ENCODE measurements around the gene LSM14B.
"Not testable (repeated sequence)": the region's sequence is repeated elsewhere in the genome, so short reads cannot be mapped to it uniquely, and the experiment has no call there.

The LSM14B gene

DNA sequence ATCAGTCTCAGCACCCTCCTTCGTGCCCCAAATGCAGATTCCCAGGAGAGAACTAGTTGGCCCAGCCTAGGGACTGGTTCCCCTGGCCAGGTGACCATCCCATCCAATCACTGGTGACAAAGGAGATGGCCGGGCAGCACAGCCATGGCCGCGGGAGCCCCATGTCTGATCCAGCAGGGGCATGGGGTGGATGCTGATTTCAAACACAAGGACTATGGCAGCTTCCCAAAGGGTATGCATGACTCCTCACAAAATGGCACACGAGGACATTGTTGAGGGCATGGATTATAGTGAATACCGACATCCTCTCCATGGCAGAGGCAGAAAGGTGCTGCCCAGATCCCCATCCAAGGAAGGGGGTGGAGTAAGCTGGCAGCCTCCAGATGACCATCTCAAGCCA is 9.9 kb upstream of the LSM14B start:
- no peak for DNase-seq (ENCODE audit: low read depth)

DNA sequence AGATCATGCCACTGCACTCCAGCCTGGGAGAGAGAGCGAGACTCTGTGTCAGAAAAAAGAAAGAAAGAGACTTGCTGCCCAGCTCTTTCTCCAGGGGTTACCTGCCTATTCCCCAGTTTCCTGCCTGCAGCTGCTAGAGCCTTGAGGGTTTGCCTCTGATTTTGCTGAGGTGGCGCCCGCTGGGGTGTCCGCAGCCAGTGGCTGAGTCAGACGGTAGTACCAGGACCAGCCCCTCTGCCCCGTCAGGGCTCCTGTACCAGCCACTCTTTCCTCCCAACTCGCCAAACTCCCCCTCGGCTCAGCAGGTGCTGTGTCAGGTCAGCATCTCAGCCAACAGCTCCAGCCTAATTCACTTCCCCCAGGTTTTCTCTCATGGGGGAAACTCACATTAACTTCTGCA is 7.4 kb upstream of the LSM14B start:
- no peak for DNase-seq (ENCODE audit: low read depth)

DNA sequence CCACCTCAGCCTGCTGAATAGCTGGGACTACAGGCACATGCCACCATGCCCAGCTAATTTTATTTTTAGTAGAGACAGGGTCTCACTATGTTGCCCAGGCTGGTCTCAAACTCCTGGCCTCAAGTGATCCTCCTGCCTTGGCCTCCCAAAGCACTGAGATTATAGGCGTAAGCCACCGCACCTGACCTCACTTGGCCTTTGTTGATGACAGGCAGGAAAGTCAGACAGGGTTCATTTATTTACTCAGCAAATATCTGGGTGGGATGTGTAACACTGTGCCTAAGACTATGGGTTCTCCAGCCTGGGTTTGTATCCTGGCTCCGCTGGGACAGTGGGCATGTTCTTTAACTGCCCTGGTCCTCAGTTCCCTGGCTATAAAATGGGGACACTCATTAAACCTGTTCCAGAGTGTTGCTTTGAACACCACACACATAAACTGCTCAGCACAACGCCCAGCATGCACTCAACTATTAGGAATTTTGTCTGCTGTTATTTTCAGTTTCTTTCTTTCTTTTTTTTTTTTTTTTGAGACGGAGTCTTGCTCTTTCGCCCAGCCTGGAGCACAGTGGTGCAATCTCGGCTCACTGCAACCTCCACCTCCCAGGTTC is 6.4 kb upstream of the LSM14B start:
- DNase-seq (ENCODE audit: low read depth) = not testable (repeated sequence)

- DNase-seq (ENCODE audit: low read depth) = no peak
Observed at GRCh38 chr20:62116558-62117361, 5.5 kb upstream of the LSM14B start.

GRCh38 chr20:62117362-62117646 is 5.0 kb upstream of the LSM14B start:
- no peak for DNase-seq (ENCODE audit: low read depth)

- no peak for DNase-seq (ENCODE audit: low read depth)
Observed at GRCh38 chr20:62117658-62118057, 4.6 kb upstream of the LSM14B start.

DNA sequence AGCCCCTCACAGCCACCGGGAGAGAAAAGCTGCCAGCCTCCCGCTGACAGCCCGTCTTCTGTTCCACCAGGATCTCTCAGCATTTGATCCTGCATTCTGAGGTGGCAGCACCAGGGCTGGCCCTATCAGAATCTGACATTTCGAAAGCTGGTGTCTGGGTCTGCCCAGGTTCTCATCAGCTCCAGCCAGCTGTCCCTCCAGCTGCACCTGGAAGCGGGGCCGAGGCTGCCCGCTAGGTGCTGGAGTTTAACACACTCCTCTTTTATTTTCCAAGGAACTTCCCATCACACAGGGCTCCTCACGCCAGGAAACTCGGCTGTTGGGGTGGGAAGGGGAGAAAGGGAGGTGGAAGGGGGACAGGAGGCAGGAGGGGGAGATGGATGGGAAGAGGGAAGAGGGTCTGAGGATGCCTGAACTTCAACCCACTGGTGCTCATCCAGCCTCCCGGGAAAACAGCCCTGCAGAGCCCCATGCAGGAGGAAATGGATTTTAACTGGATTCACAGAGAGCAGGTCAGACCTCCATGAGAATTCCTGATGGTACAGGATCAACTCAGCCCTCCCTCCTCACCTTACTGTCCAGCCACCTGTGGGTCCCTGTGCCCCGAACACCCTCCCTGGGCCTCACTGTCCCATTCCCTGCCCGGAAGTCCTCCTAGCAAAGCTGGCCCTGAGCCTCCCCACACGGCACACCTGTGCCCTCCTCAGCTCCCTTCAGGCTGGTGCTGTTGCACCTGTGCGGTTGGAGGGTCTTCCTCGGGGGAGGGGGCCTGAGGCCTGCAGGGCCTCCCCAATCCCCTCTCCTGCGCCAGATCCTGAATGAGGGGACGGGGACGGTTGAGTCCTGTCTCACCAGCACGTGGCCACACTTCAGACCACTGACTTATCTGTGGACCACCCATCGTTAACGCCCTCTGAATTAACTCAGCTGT is 3.9 kb upstream of the LSM14B start:
- DNase-seq (ENCODE audit: low read depth) = no peak

DNA sequence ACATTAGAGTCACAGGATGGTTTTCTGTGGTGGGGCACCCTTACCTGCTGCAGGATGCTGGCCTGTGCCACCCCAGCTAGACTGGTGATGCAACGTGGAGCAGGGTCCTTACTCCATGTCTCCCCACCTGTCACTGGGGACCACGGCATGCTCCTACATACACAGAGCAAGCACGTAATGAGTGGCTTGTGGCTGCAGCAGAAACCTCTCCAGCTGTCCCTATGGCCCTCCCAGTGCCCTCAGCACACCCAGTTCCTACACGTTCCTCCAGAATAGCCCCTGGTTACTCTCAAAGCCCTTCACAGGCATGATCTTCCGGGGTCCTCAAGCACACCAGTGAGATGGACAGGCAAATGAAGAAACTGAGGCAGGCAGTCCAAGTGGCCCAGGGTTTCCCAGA is 3.2 kb upstream of the LSM14B start:
- no peak for DNase-seq (ENCODE audit: low read depth)

GRCh38 chr20:62119591-62120364 is 2.5 kb upstream of the LSM14B start:
- DNase-seq (ENCODE audit: low read depth) = no peak

DNA sequence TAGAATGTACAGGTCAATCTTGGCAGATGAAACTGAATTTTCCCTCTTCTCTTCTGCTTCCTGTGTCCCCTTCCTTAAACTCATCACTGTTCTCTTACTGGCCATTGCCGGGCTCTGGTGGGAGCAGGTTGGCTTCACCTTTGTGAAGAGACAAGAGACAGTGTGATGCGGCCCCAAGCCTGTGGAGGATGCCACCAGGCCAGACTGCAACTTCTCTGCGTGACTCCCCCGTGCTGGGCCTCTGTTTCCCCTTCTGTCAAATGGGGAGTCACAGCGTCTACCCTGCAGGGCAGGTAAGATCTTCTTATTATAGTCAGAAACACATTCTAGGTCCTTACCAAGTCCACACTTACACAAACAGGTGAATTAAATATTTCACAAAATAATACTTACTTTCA is 1.9 kb upstream of the LSM14B start:
- no peak for DNase-seq (ENCODE audit: low read depth)

DNA sequence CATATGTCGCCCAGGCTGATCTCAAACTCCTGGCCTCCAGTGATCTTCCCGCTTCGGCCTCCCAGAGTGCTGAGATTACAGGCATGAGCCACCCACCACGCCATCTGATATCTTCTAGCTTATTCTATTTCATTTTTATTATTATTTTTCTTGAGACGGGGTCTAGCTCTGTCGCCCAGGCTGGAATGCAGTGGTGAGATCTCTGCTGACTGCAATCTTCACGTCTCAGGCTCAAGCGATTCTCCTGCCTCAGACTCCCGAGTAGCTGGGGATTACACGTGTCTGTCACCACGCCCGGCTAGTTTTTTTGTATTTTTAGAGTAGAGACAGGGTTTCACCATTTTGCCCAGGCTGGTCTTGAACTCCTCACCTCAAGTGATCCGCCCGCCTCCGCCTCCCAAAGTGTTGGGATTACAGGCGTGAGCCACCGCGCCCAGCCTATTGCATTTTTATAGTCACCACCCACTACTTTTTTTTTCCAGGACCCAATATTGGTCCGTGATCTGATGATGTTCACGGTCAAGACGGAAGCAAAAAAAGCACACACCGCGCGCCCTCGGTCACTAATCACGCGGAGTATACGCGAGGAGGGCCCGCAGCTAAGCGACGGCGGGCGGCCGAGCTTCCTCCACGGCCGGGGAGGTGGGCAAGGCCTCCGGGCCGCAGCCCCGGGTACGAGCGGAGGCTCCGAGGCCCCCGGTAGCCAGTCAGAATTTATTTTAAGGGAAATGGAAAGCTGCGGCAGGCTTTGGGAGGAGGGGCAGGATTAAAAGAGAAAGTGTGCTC is 1.1 kb upstream of the LSM14B start:
- DNase-seq (ENCODE audit: low read depth) = no peak

GRCh38 chr20:62122654-62123449 is 577 bp downstream of the LSM14B start:
- no peak for DNase-seq (ENCODE audit: low read depth)

DNA sequence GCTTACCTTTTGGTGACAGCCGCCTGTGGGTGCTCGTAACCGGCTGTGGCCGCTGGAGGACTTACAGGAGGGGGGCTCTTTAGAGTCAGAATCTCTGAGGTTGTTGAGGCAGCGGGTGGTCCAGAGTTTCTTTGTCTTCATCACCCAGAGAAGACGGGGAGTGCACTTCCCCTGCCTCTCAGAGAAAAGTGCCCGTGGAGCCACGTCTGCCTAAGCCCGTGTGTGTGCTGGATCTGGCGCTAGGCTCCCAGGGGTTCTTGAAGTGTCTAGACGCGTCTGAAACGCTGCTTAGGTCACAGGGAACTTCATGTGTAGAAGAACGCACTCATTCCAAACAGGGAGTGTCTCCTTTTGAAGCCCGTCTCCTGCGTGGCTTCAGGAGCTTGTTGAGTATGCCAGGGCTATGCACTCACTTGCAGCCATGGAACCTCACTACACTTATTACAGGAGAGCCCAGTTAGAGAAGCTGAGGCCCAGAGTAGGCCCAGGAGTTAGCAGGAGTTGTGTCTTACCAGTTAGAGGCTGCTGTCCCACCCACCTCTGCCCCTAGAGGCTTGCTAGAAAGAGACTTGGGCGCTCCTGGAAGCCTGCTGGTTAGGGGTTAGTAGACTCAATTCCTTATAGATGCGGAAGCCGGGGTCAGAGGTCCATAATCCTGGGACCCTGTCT is 1.3 kb downstream of the LSM14B start:
- DNase-seq (ENCODE audit: low read depth) = no peak

- DNase-seq (ENCODE audit: low read depth) = no peak
Observed at GRCh38 chr20:62126141-62126540, 3.9 kb downstream of the LSM14B start.

DNA sequence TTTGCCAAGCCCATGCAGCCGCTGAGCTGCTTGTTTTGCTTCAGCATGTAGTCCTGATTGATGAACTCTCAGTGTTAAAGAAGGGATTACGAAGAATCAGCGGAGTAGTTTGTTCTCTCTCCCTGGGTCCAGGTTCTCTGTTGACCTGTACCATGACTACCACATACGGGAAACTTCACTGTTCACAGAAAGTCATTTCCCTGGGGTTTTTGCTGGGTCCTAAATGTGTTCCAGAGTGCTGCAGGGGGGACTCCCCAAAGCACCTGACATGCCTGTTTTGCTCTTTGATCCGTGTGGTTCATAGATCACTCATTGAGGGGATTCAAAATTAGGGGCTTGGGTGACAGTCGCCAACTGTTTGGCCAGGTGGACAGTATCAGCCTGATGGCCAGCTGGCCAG is 5.5 kb downstream of the LSM14B start:
- DNase-seq (ENCODE audit: low read depth) = no peak

DNA sequence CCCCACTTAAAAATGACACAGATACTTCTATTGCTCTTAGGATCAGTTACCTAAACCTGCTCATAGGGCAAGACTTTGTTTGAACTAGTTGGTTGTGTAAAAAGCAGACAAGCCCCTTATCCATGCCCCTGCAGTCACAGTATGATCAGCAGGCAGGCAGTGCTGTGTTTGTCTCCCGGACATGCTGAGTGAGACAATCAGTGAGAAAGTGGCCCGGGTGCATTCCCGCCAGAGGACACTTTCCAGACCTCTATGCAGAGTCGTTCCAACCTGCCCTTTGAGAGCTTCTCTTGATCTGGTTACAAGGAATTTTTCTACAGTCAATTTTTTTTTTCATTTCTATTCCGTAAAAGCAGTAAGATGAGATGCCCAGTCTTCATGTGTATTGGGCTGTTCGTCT is 6.2 kb downstream of the LSM14B start:
- DNase-seq (ENCODE audit: low read depth) = no peak

GRCh38 chr20:62129731-62130531 is 7.7 kb downstream of the LSM14B start:
- DNase-seq (ENCODE audit: low read depth) = no peak

- no peak for DNase-seq (ENCODE audit: low read depth)
Observed at GRCh38 chr20:62131560-62132320, 9.5 kb downstream of the LSM14B start.

All from CMK (cell line).